Measurements from ENCODE around the gene HDAC4. TPM values are rescaled to one million over a fixed set of nuclear protein-coding genes. Genes with fewer than 3 reads are reported as not detected.

Gene HDAC4
- polyA plus RNA-seq, 1 donor (not counting 4 experiments of a cell fraction or from before 2014, with no cell fraction given) = 2.9 TPM

DNA sequence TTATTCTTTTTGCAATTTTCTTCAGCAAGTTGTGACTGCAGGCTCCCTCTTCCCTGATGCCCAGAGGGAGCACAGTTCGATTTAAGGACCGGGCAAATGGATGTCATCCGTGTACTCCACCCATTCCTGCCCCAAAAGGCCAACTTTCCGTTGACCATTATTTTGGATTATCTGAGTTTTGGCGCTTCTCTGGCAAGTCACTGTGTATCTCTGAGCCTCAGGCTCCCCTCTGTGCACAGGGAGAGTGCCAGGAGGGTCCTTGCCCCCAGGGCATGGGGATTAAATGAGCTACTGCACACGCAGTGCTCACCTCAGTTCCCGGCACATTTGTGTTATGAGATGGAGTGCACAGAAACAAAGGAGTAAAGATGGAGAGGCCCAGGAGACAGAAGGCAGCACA lies 41.4 kb upstream of the HDAC4 start:
- TF ChIP-seq, protein P1, sequence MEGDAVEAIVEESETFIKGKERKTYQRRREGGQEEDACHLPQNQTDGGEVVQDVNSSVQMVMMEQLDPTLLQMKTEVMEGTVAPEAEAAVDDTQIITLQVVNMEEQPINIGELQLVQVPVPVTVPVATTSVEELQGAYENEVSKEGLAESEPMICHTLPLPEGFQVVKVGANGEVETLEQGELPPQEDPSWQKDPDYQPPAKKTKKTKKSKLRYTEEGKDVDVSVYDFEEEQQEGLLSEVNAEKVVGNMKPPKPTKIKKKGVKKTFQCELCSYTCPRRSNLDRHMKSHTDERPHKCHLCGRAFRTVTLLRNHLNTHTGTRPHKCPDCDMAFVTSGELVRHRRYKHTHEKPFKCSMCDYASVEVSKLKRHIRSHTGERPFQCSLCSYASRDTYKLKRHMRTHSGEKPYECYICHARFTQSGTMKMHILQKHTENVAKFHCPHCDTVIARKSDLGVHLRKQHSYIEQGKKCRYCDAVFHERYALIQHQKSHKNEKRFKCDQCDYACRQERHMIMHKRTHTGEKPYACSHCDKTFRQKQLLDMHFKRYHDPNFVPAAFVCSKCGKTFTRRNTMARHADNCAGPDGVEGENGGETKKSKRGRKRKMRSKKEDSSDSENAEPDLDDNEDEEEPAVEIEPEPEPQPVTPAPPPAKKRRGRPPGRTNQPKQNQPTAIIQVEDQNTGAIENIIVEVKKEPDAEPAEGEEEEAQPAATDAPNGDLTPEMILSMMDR (optimal IDR thresholded peaks at IDR 0.05 in 1 of 3, IDR thresholded peaks at IDR 0.05 in 1 of 3, conservative IDR thresholded peaks at IDR 0.05 in 1 of 3; ENCODE audit: extremely low read depth in 1 of 3, insufficient read depth in 2 of 3, low read length in 3 of 3) = no peak
- no peak for TF ChIP-seq EZH2 (IDR thresholded peaks at IDR 0.05; ENCODE audit: low read length)
- dilution Hi-C loops (cut with MboI; ENCODE audit: extremely low pct_ligation_motif_present, low sequenced_read_pairs) = no loop called here
- Histone ChIP-seq H3K9me3 (ENCODE audit: control insufficient read depth, low read depth, low read length) (no peaks in the 10 kb centered on the region), H3K4me2 (ENCODE audit: control insufficient read depth, extremely low read depth, insufficient read depth, low read depth, low read length) (no peak overlapping the region), H3K79me2 (ENCODE audit: control insufficient read depth, insufficient read depth, low read length) (no peaks in the 10 kb centered on the region), H3K4me3 (ENCODE audit: control insufficient read depth in 2 of 3, extremely low read depth in 1 of 3, insufficient read depth in 2 of 3, low read depth in 1 of 3, low read length in 3 of 3) (no peak overlapping the region), H3K36me3 (ENCODE audit: control insufficient read depth in 2 of 2, extremely low read depth in 1 of 2, insufficient read depth in 2 of 2, low read length in 2 of 2) (no peaks in the 10 kb centered on the region), H3K27me3 (ENCODE audit: control insufficient read depth, extremely low read depth, insufficient read depth, low read length) (no peaks in the 10 kb centered on the region), H3K9me1 (ENCODE audit: control insufficient read depth, extremely low read depth, insufficient read depth, low read length) (no peaks in the 10 kb centered on the region), H3K4me1 (ENCODE audit: control insufficient read depth, extremely low read depth, insufficient read depth, low read length) (peaks cover 20% of the 10 kb centered on the region), H3K9ac (ENCODE audit: control insufficient read depth, extremely low read depth, insufficient read depth, low read length) (no peak overlapping the region), H2AFZ (ENCODE audit: control insufficient read depth, low read length) (no peak overlapping the region), H3K27ac (ENCODE audit: control insufficient read depth, insufficient read depth, low read length) (no peak overlapping the region), H4K20me1 (ENCODE audit: control insufficient read depth, extremely low read depth, insufficient read depth, low read length) (no peaks in the 10 kb centered on the region)
- FAIRE-seq = no peak
- DNase-seq (ENCODE audit: low read depth, low spot score) = no peak

- H3K27ac ChIP-seq (ENCODE audit: control insufficient read depth, insufficient read depth, low read length) = no peak overlapping the region
- no peak overlapping the region for H3K4me3 ChIP-seq (ENCODE audit: control insufficient read depth in 2 of 3, extremely low read depth in 1 of 3, insufficient read depth in 2 of 3, low read depth in 1 of 3, low read length in 3 of 3)
- peaks cover 20% of the 10 kb centered on the region for H3K4me1 ChIP-seq (ENCODE audit: control insufficient read depth, extremely low read depth, insufficient read depth, low read length)
- H2AFZ ChIP-seq (ENCODE audit: control insufficient read depth, low read length) = no peak overlapping the region
- no peaks in the 10 kb centered on the region for H3K36me3 ChIP-seq (ENCODE audit: control insufficient read depth in 2 of 2, extremely low read depth in 1 of 2, insufficient read depth in 2 of 2, low read length in 2 of 2)
- no peaks in the 10 kb centered on the region for H3K9me1 ChIP-seq (ENCODE audit: control insufficient read depth, extremely low read depth, insufficient read depth, low read length)
- H3K27me3 ChIP-seq (ENCODE audit: control insufficient read depth, extremely low read depth, insufficient read depth, low read length) = no peaks in the 10 kb centered on the region
- FAIRE-seq (no peak), DNase-seq (ENCODE audit: low read depth, low spot score) (no peak)
- no peak overlapping the region for H3K4me2 ChIP-seq (ENCODE audit: control insufficient read depth, extremely low read depth, insufficient read depth, low read depth, low read length)
- dilution Hi-C loops (cut with MboI; ENCODE audit: extremely low pct_ligation_motif_present, low sequenced_read_pairs) = no loop called here
- no peaks in the 10 kb centered on the region for H3K79me2 ChIP-seq (ENCODE audit: control insufficient read depth, insufficient read depth, low read length)
- no peaks in the 10 kb centered on the region for H3K9me3 ChIP-seq (ENCODE audit: control insufficient read depth, low read depth, low read length)
- H4K20me1 ChIP-seq (ENCODE audit: control insufficient read depth, extremely low read depth, insufficient read depth, low read length) = no peaks in the 10 kb centered on the region
- TF ChIP-seq, protein P1 (optimal IDR thresholded peaks at IDR 0.05 in 1 of 3, IDR thresholded peaks at IDR 0.05 in 1 of 3, conservative IDR thresholded peaks at IDR 0.05 in 1 of 3; ENCODE audit: extremely low read depth in 1 of 3, insufficient read depth in 2 of 3, low read length in 3 of 3) = no peak
- no peak for TF ChIP-seq EZH2 (IDR thresholded peaks at IDR 0.05; ENCODE audit: low read length)
- no peak overlapping the region for H3K9ac ChIP-seq (ENCODE audit: control insufficient read depth, extremely low read depth, insufficient read depth, low read length)
These were observed 40.6 kb upstream of the HDAC4 start for GRCh38 chr2:239441261-239442078.
